ENCODE results near the gene PDZD4.

The PDZD4 gene

GRCh38 chrX:153783378-153784013, 46.8 kb downstream of the PDZD4 start:
- no peak for DNase-seq (ENCODE audit: low read depth in 3 of 3)

- no peak for DNase-seq (ENCODE audit: low read depth in 3 of 3)
Observed at GRCh38 chrX:153782871-153783270, 47.5 kb downstream of the PDZD4 start.

GRCh38 chrX:153782313-153782712, 48.0 kb downstream of the PDZD4 start:
- DNase-seq (ENCODE audit: low read depth in 3 of 3) = no peak

GRCh38 chrX:153781428-153782047, 48.8 kb downstream of the PDZD4 start:
- no peak for DNase-seq (ENCODE audit: low read depth in 3 of 3)

GRCh38 chrX:153780678-153781427, 49.5 kb downstream of the PDZD4 start, which contains the start of gene SRPK3:
SRPK3 (plus strand) TSS chrX:153781041; CDS start chrX:153781087, 46 bp downstream.
- DNase-seq (ENCODE audit: low read depth in 3 of 3) = no peak

GRCh38 chrX:153779891-153780677, 50.3 kb downstream of the PDZD4 start:
- DNase-seq (ENCODE audit: low read depth in 3 of 3) = no peak

GRCh38 chrX:153778684-153779101, 51.7 kb downstream of the PDZD4 start:
- no peak for DNase-seq (ENCODE audit: low read depth in 3 of 3)

GRCh38 chrX:153778181-153778580, 52.2 kb downstream of the PDZD4 start:
- no peak for DNase-seq (ENCODE audit: low read depth in 3 of 3)

GRCh38 chrX:153777261-153778090, 52.9 kb downstream of the PDZD4 start:
- no peak for DNase-seq (ENCODE audit: low read depth in 3 of 3)

- no peak for DNase-seq (ENCODE audit: low read depth in 3 of 3)
Observed at GRCh38 chrX:153776611-153777045, 53.7 kb downstream of the PDZD4 start.

GRCh38 chrX:153776120-153776599, 54.2 kb downstream of the PDZD4 start:
- no peak for DNase-seq (ENCODE audit: low read depth in 3 of 3)

- DNase-seq (ENCODE audit: low read depth in 3 of 3) = no peak
Observed at GRCh38 chrX:153775293-153776119, 54.8 kb downstream of the PDZD4 start.

- no peak for DNase-seq (ENCODE audit: low read depth in 3 of 3)
Observed at GRCh38 chrX:153774576-153775292, 55.6 kb downstream of the PDZD4 start.

GRCh38 chrX:153773741-153774575, 56.4 kb downstream of the PDZD4 start:
- no peak for DNase-seq (ENCODE audit: low read depth in 3 of 3)

GRCh38 chrX:153773218-153773611, 57.1 kb downstream of the PDZD4 start:
- no peak for DNase-seq (ENCODE audit: low read depth in 3 of 3)

GRCh38 chrX:153772316-153773217, 57.8 kb downstream of the PDZD4 start:
- DNase-seq (ENCODE audit: low read depth in 3 of 3) = no peak

Data from stimulated activated CD4-positive, alpha-beta T cell treated with anti-CD3 and anti-CD28 coated beads, TNF-alpha, amount 100 ng/mL, for 4 hours (primary cell).